OCI-LY7 (cell line): ENCODE results near the gene CAMP. TPM values are rescaled to one million over a fixed set of nuclear protein-coding genes. Genes with fewer than 3 reads are reported as not detected.

Source experiments
- BruUV-seq: library from RNA; stranded (reverse); fragments of 400-500 nt; replicated peaks from 2 replicates; lab custom pipeline; 2021; lab: Mats Ljungman, UMichigan
- CTCF ChIA-PET: fragments of 300-600 bp; sonication (Branson Sonifier 250); formaldehyde crosslinking; loops from one replicate; lab custom pipeline; 2022; ENCODE audit warnings: antibody characterized with exemption; ENCODE audit not compliant: unreplicated experiment; lab: Charles Lee
- POLR2A ChIA-PET: fragments of 300-600 bp; sonication (Branson Sonifier 250); formaldehyde crosslinking; loops from one replicate; lab custom pipeline; 2022; ENCODE audit warnings: antibody characterized with exemption; lab: Charles Lee
- DNase-seq: peaks from one replicate; pipeline ENCODE4 v3.0.0-alpha.2; 2015; ENCODE audit warnings: low spot score
- H2AFZ ChIP-seq: fragments of 200-600 bp; sonication (generic), shearing (Covaris generic); 2 replicates; pipeline ENCODE4 v1.6.1; 2014; ENCODE audit warnings: mild to moderate bottlenecking, antibody characterized with exemption, low read length, moderate library complexity
- H3K27ac ChIP-seq: fragments of 200-600 bp; sonication (generic); 2 replicates; pipeline ENCODE4 v1.5.1; 2014; ENCODE audit warnings: mixed run types, low read depth, mild to moderate bottlenecking, moderate library complexity, low read length, inconsistent platforms; ENCODE audit not compliant: poor library complexity, severe bottlenecking
- H3K36me3 ChIP-seq: fragments of 200-600 bp; sonication (generic); 2 replicates; pipeline ENCODE4 v1.6.1; 2014; ENCODE audit warnings: mild to moderate bottlenecking, antibody characterized with exemption, low read length, moderate library complexity, mixed read lengths; ENCODE audit not compliant: insufficient read depth
- H3K4me1 ChIP-seq: fragments of 200-600 bp; sonication (generic); 2 replicates; pipeline ENCODE4 v1.5.1; 2014; ENCODE audit warnings: mild to moderate bottlenecking, low read length; ENCODE audit not compliant: insufficient read depth, poor library complexity, severe bottlenecking
- H3K4me2 ChIP-seq: fragments of 200-600 bp; sonication (generic); 2 replicates; pipeline ENCODE4 v1.6.1; 2014; ENCODE audit warnings: mild to moderate bottlenecking, low read length
- H3K4me3 ChIP-seq: fragments of 200-600 bp; sonication (generic); 2 replicates; pipeline ENCODE4 v1.5.1; 2014; ENCODE audit warnings: mild to moderate bottlenecking, low read depth, low read length; ENCODE audit not compliant: poor library complexity, severe bottlenecking
- H3K79me2 ChIP-seq: fragments of 200-600 bp; sonication (generic); 2 replicates; pipeline ENCODE4 v1.6.1; 2016; ENCODE audit warnings: low read depth, mild to moderate bottlenecking, low read length, moderate library complexity, mixed read lengths; ENCODE audit not compliant: insufficient read depth
- H3K9me2 ChIP-seq: fragments of 200-600 bp; sonication (generic); 2 replicates; pipeline ENCODE4 v1.6.1; 2016; ENCODE audit warnings: mild to moderate bottlenecking, low read length, mixed read lengths; ENCODE audit not compliant: insufficient read depth
- H3K9me3 ChIP-seq: fragments of 200-600 bp; sonication (generic); 2 replicates; pipeline ENCODE4 v1.6.1; 2014; ENCODE audit warnings: mild to moderate bottlenecking, mixed run types, low read length, mixed read lengths
- H4K20me1 ChIP-seq: fragments of 200-600 bp; sonication (generic); 2 replicates; pipeline ENCODE4 v1.6.1; 2014; ENCODE audit warnings: mild to moderate bottlenecking, antibody characterized with exemption, low read length, moderate library complexity, mixed read lengths; ENCODE audit not compliant: insufficient read depth
- EZH2phosphoT487 ChIP-seq: fragments of 200-600 bp; sonication (generic); IDR thresholded peaks from 2 replicates; pipeline ENCODE4 v1.6.1; 2018; ENCODE audit warnings: low read depth, borderline replicate concordance, mild to moderate bottlenecking, mixed run types, antibody characterized with exemption, low read length, moderate library complexity, mixed read lengths
- intact Hi-C: fragments of 100-400 bp; cut with micrococcal nuclease; formaldehyde crosslinking; loops from one replicate; pipeline ENCODE4 v1.10.0; 2022; ENCODE audit not compliant: unreplicated experiment
- total RNA-seq, 2 experiments: library from RNA; depleted of rRNA in 1 of 2; stranded (reverse); fragments of >200 nt in 1 of 2; shearing (Covaris generic) in 1 of 2; gene quantifications; 2 replicates each; pipeline ENCODE4 v1.2.3, GENCODE V29; 2014 to 2022
- TF ChIP-seq, protein P1 (sequence below): fragments of 200-600 bp; sonication (generic); conservative IDR thresholded peaks from 2 replicates; pipeline ENCODE4 v1.5.1; 2014; ENCODE audit warnings: mild to moderate bottlenecking, antibody characterized with exemption, low read length, moderate library complexity, mixed read lengths

Gene CAMP
- total RNA-seq, 2 experiments from 2014 or later = 18.2 to 56.8 TPM

GRCh38 chr3:48268381-48268935 lies 45.2 kb downstream of the CAMP start:
- BruUV-seq = TSS peak; percentile 58
- POLR2A ChIA-PET = no interaction called here

GRCh38 chr3:48268936-48269561 lies 45.8 kb downstream of the CAMP start:
- no peak overlapping the region for H2AFZ ChIP-seq
- H3K4me3 ChIP-seq = no peak overlapping the region
- CTCF ChIA-PET = interaction anchor here (0.7 kb wide), 1 partner anchor 167 kb away, joined by 4 read pairs; no protein-coding TSS in a partner anchor
- no peaks in the 10 kb centered on the region for H3K9me3 ChIP-seq
- no peak overlapping the region for H3K27ac ChIP-seq
- H3K4me2 ChIP-seq = no peak overlapping the region
- H3K79me2 ChIP-seq = no peaks in the 10 kb centered on the region
- POLR2A ChIA-PET = no interaction called here
- H3K4me1 ChIP-seq = no peaks in the 10 kb centered on the region
- H3K9me2 ChIP-seq = no peaks in the 10 kb centered on the region
- TF ChIP-seq, protein P1, sequence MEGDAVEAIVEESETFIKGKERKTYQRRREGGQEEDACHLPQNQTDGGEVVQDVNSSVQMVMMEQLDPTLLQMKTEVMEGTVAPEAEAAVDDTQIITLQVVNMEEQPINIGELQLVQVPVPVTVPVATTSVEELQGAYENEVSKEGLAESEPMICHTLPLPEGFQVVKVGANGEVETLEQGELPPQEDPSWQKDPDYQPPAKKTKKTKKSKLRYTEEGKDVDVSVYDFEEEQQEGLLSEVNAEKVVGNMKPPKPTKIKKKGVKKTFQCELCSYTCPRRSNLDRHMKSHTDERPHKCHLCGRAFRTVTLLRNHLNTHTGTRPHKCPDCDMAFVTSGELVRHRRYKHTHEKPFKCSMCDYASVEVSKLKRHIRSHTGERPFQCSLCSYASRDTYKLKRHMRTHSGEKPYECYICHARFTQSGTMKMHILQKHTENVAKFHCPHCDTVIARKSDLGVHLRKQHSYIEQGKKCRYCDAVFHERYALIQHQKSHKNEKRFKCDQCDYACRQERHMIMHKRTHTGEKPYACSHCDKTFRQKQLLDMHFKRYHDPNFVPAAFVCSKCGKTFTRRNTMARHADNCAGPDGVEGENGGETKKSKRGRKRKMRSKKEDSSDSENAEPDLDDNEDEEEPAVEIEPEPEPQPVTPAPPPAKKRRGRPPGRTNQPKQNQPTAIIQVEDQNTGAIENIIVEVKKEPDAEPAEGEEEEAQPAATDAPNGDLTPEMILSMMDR = no peak
- no peak for TF ChIP-seq EZH2phosphoT487
- H4K20me1 ChIP-seq = no peaks in the 10 kb centered on the region
- intact Hi-C loops = no loop called here
- peaks cover 72% of the 10 kb centered on the region for H3K36me3 ChIP-seq
- DNase-seq = no peak
- BruUV-seq = no TSS peak

More at GRCh38 chr3:48268381-48268935, 45.2 kb downstream of the CAMP start:
- intact Hi-C loops = no loop called here
- H3K36me3 ChIP-seq = peaks cover 78% of the 10 kb centered on the region
- no peak overlapping the region for H2AFZ ChIP-seq
- no peaks in the 10 kb centered on the region for H3K4me1 ChIP-seq
- H3K4me2 ChIP-seq = no peak overlapping the region
- no peak for TF ChIP-seq EZH2phosphoT487
- TF ChIP-seq, protein P1 = no peak
- no peak overlapping the region for H3K4me3 ChIP-seq
- no peaks in the 10 kb centered on the region for H3K9me2 ChIP-seq
- no peaks in the 10 kb centered on the region for H4K20me1 ChIP-seq
- no peak for DNase-seq
- H3K9me3 ChIP-seq = no peaks in the 10 kb centered on the region
- H3K27ac ChIP-seq = no peak overlapping the region
- CTCF ChIA-PET = no interaction called here
- H3K79me2 ChIP-seq = no peaks in the 10 kb centered on the region

- POLR2A ChIA-PET = interaction anchor here (0.5 kb wide), 1 partner anchor 36 kb away, joined by 3 read pairs; no protein-coding TSS in a partner anchor
- Histone ChIP-seq H3K4me2 (no peak overlapping the region), H3K9me2 (no peaks in the 10 kb centered on the region), H3K9me3 (no peaks in the 10 kb centered on the region), H3K36me3 (peaks cover 67% of the 10 kb centered on the region), H3K27ac (no peak overlapping the region), H3K4me1 (no peaks in the 10 kb centered on the region), H2AFZ (no peak overlapping the region), H4K20me1 (no peaks in the 10 kb centered on the region), H3K79me2 (no peaks in the 10 kb centered on the region), H3K4me3 (no peak overlapping the region)
- intact Hi-C loops = no loop called here
- CTCF ChIA-PET = interaction anchor here (0.7 kb wide), 1 partner anchor 166 kb away, joined by 4 read pairs; no protein-coding TSS in a partner anchor
- no peak for DNase-seq
- no peak for TF ChIP-seq EZH2phosphoT487
- TF ChIP-seq, protein P1 = no peak
- TSS peak; percentile 42 for BruUV-seq
These were observed 46.3 kb downstream of the CAMP start for GRCh38 chr3:48269592-48269991.
